ENCODE results near the gene SH3GLB1. TPM values are rescaled to one million over a fixed set of nuclear protein-coding genes. Genes with fewer than 3 reads are reported as not detected.
"Not testable (repeated sequence)": the region's sequence is repeated elsewhere in the genome, so short reads cannot be mapped to it uniquely, and the experiment has no call there.

SH3GLB1 gene
- 10 to 100 TPM; 16.8 to 19.7 TPM for total RNA-seq
- 10 to 100 TPM; 14.1 to 25.2 TPM for polyA plus RNA-seq

DNA sequence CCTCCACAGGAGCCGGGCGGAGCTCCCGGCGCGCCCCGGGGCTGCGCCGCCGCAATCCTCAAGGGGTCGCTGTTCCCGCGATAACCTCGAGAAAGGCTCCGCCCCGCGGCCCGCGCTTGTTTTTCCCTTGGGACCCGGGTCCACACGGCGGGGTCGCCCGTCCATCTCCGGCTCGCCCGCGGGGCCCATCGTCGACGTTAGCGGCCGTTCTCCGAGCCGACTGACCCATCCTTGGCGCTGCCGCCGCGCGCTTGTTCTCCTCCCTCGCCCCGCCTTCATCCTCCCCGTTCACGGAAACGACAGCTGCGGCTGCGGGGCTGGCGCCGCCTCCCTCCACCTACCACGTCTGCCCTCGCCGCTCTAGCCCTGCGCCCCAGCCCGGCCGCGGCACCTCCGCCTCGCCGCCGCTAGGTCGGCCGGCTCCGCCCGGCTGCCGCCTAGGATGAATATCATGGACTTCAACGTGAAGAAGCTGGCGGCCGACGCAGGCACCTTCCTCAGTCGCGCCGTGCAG, at the start of gene SH3GLB1:
TSS of gene SH3GLB1 (plus strand) at position 119 of the 514 bp plus-strand sequence. CDS start at position 443, 324 bp downstream.
- Histone ChIP-seq H3K27ac (ENCODE audit: low read depth in 1 of 2, low read length in 2 of 2) (peak within 1 kb of the TSS; percentile 97 to 99), H3K9me3 (ENCODE audit: control insufficient read depth in 4 of 4, low read length in 3 of 4) (no peaks in the 10 kb centered on the region), H3K4me3 (ENCODE audit: low read depth in 1 of 3, low read length in 3 of 3) (peak within 1 kb of the TSS; percentile 86 to 97 (median 96)), H3K36me3 (ENCODE audit: control insufficient read depth in 4 of 4, insufficient read depth in 3 of 4, low read depth in 1 of 4, low read length in 3 of 4) (no peaks in the 10 kb centered on the region), H3K4me1 (ENCODE audit: control insufficient read depth in 4 of 4, insufficient read depth in 4 of 4, low read length in 3 of 4) (peaks cover 0 to 24% (median 16%) of the 10 kb centered on the region in 4 donors), H3K9ac (ENCODE audit: low read depth in 1 of 2, low read length in 2 of 2) (peak within 1 kb of the TSS; percentile 86 to 98), H3K27me3 (ENCODE audit: control insufficient read depth in 4 of 4, insufficient read depth in 4 of 4, low read length in 3 of 4) (no peaks in the 10 kb centered on the region)
- TF ChIP-seq JUND (IDR thresholded peaks at IDR 0.05) (no peak), NR2F2 (IDR thresholded peaks at IDR 0.05) (no peak), FOXA2 (IDR thresholded peaks at IDR 0.05) (no peak), RXRA (IDR thresholded peaks at IDR 0.05) (no peak), YY1 (IDR thresholded peaks at IDR 0.05) (peak; percentile 47), HNF4A (conservative IDR thresholded peaks at IDR 0.05) (peak in 1 of 2 donors; percentile 39), RAD21 (IDR thresholded peaks at IDR 0.05) (peak; percentile 64 to 69), HNF4G (IDR thresholded peaks at IDR 0.05) (no peak), GABPA (IDR thresholded peaks at IDR 0.05 in 1 of 2, conservative IDR thresholded peaks at IDR 0.05 in 1 of 2) (no peak), SP1 (IDR thresholded peaks at IDR 0.05) (peak; percentile 44), REST (IDR thresholded peaks at IDR 0.05) (no peak), EGR1 (IDR thresholded peaks at IDR 0.05; ENCODE audit: low read depth in 2 of 2) (no peak), FOXA1 (IDR thresholded peaks at IDR 0.05) (no peak), MAX (IDR thresholded peaks at IDR 0.05) (no peak), CTCF (IDR thresholded peaks at IDR 0.05; ENCODE audit: low read depth, low read length, missing input control) (peak; percentile 91), TAF1 (conservative IDR thresholded peaks at IDR 0.05) (no peak)
- TF ChIP-seq, protein P1, sequence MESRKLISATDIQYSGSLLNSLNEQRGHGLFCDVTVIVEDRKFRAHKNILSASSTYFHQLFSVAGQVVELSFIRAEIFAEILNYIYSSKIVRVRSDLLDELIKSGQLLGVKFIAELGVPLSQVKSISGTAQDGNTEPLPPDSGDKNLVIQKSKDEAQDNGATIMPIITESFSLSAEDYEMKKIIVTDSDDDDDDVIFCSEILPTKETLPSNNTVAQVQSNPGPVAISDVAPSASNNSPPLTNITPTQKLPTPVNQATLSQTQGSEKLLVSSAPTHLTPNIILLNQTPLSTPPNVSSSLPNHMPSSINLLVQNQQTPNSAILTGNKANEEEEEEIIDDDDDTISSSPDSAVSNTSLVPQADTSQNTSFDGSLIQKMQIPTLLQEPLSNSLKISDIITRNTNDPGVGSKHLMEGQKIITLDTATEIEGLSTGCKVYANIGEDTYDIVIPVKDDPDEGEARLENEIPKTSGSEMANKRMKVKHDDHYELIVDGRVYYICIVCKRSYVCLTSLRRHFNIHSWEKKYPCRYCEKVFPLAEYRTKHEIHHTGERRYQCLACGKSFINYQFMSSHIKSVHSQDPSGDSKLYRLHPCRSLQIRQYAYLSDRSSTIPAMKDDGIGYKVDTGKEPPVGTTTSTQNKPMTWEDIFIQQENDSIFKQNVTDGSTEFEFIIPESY (IDR thresholded peaks at IDR 0.05) = peak; percentile 43
- TF ChIP-seq, protein P2, sequence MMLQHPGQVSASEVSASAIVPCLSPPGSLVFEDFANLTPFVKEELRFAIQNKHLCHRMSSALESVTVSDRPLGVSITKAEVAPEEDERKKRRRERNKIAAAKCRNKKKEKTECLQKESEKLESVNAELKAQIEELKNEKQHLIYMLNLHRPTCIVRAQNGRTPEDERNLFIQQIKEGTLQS (IDR thresholded peaks at IDR 0.05) = no peak
- WGBS = under 1% methylated on average over 71 of the region's 71 CpGs
- DNase-seq (ENCODE audit: low spot score) = peak; percentile 97

GRCh38 chr1:86658381-86658780, 46.0 kb upstream of the SH3GLB1 start:
- not testable (repeated sequence) for H3K27me3 ChIP-seq (ENCODE audit: control insufficient read depth in 4 of 4, insufficient read depth in 4 of 4, low read length in 3 of 4); H3K4me3 ChIP-seq (ENCODE audit: low read depth in 1 of 3, low read length in 3 of 3); H3K9ac ChIP-seq (ENCODE audit: low read depth in 1 of 2, low read length in 2 of 2); H3K9me3 ChIP-seq (ENCODE audit: control insufficient read depth in 4 of 4, low read length in 3 of 4); H3K36me3 ChIP-seq (ENCODE audit: control insufficient read depth in 4 of 4, insufficient read depth in 3 of 4, low read depth in 1 of 4, low read length in 3 of 4); DNase-seq (ENCODE audit: low spot score); H3K27ac ChIP-seq (ENCODE audit: low read depth in 1 of 2, low read length in 2 of 2); H3K4me1 ChIP-seq (ENCODE audit: control insufficient read depth in 4 of 4, insufficient read depth in 4 of 4, low read length in 3 of 4)
- WGBS = 58% methylated on average over 7 of the region's 7 CpGs
